ENCODE results near the gene NSMF.

The NSMF gene

GRCh38 chr9:137429974-137430722 lies 29.0 kb downstream of the NSMF start:
- TF ChIP-seq, protein P1, sequence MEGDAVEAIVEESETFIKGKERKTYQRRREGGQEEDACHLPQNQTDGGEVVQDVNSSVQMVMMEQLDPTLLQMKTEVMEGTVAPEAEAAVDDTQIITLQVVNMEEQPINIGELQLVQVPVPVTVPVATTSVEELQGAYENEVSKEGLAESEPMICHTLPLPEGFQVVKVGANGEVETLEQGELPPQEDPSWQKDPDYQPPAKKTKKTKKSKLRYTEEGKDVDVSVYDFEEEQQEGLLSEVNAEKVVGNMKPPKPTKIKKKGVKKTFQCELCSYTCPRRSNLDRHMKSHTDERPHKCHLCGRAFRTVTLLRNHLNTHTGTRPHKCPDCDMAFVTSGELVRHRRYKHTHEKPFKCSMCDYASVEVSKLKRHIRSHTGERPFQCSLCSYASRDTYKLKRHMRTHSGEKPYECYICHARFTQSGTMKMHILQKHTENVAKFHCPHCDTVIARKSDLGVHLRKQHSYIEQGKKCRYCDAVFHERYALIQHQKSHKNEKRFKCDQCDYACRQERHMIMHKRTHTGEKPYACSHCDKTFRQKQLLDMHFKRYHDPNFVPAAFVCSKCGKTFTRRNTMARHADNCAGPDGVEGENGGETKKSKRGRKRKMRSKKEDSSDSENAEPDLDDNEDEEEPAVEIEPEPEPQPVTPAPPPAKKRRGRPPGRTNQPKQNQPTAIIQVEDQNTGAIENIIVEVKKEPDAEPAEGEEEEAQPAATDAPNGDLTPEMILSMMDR (IDR thresholded peaks at IDR 0.05; ENCODE audit: insufficient read depth, low read depth, low read length, missing control alignments): no peak
- H3K4me3 ChIP-seq (ENCODE audit: low read depth, low read length): no peak overlapping the region
- peak; percentile 53 for DNase-seq (ENCODE audit: low read depth)

GRCh38 chr9:137429546-137429890 lies 29.6 kb downstream of the NSMF start:
- TF ChIP-seq, protein P1 (IDR thresholded peaks at IDR 0.05; ENCODE audit: insufficient read depth, low read depth, low read length, missing control alignments): no peak
- no peak overlapping the region for H3K4me3 ChIP-seq (ENCODE audit: low read depth, low read length)
- DNase-seq (ENCODE audit: low read depth): no peak

- H3K4me3 ChIP-seq (ENCODE audit: low read depth, low read length): no peak overlapping the region
- TF ChIP-seq, protein P1 (IDR thresholded peaks at IDR 0.05; ENCODE audit: insufficient read depth, low read depth, low read length, missing control alignments): no peak
- DNase-seq (ENCODE audit: low read depth): no peak
Measured at GRCh38 chr9:137428841-137429545, 30.1 kb downstream of the NSMF start.

- no peak for DNase-seq (ENCODE audit: low read depth)
- no peak overlapping the region for H3K4me3 ChIP-seq (ENCODE audit: low read depth, low read length)
- TF ChIP-seq, protein P1 (IDR thresholded peaks at IDR 0.05; ENCODE audit: insufficient read depth, low read depth, low read length, missing control alignments): no peak
Measured at GRCh38 chr9:137428311-137428630, 30.9 kb downstream of the NSMF start.

- no peak for DNase-seq (ENCODE audit: low read depth)
Measured at GRCh38 chr9:137427454-137428310, 31.5 kb downstream of the NSMF start.

DNA sequence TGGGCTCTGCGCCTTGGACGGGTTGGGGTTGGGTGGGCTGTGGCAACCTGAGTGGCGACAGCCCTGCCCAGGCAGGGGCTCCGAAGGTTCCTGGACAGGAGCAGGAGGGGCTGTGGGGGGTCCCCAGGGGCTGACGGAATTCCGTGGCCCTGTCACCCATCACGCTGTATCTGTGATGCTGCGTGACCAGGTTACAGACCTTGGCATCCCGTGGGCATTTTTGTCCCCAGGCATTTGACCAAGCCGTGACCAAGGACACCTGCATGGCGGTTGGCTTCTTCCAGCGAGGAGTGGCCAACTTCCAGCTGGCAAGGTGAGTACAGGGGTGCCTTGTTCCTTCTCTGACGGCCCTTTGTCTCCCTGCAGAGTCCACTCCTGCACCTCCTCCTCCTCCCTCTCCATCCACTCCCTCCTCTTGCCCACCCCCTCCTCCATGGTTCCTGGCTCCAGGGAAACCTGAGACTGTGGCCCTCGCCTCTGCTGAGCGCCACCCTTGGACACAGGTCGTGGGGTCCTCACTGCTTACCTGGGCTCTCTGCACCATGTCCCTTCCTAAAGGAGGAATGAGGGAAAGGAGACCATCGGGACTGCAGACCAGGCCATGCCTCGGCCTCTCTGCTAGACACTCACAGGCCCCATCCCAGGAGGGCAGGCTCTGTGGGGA lies 33.0 kb downstream of the NSMF start:
- no peak overlapping the region for H3K4me3 ChIP-seq (ENCODE audit: low read depth, low read length)
- TF ChIP-seq, protein P1 (IDR thresholded peaks at IDR 0.05; ENCODE audit: insufficient read depth, low read depth, low read length, missing control alignments): no peak
- DNase-seq (ENCODE audit: low read depth): no peak

More at GRCh38 chr9:137427454-137428310, 31.5 kb downstream of the NSMF start:
- TF ChIP-seq, protein P1 (IDR thresholded peaks at IDR 0.05; ENCODE audit: insufficient read depth, low read depth, low read length, missing control alignments): no peak
- H3K4me3 ChIP-seq (ENCODE audit: low read depth, low read length): no peak overlapping the region
